GM19238 (cell line): Measurements from ENCODE around the gene KLLN.
"Not testable (repeated sequence)": the region's sequence is repeated elsewhere in the genome, so short reads cannot be mapped to it uniquely, and the experiment has no call there.

Source experiments
- DNase-seq: peaks from one replicate; pipeline ENCODE4 v3.0.0; 2011; ENCODE audit warnings: low spot score; ENCODE audit not compliant: insufficient read length

The KLLN gene, protein sequence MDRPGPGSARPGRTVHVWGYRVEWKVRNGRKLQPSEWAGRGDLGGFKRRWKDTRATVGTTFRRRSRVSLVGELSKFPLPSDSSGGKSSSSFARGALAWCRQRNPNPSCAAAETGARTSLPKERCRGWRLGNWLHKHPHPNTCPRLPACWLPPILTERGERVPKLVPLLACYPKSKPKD

DNA sequence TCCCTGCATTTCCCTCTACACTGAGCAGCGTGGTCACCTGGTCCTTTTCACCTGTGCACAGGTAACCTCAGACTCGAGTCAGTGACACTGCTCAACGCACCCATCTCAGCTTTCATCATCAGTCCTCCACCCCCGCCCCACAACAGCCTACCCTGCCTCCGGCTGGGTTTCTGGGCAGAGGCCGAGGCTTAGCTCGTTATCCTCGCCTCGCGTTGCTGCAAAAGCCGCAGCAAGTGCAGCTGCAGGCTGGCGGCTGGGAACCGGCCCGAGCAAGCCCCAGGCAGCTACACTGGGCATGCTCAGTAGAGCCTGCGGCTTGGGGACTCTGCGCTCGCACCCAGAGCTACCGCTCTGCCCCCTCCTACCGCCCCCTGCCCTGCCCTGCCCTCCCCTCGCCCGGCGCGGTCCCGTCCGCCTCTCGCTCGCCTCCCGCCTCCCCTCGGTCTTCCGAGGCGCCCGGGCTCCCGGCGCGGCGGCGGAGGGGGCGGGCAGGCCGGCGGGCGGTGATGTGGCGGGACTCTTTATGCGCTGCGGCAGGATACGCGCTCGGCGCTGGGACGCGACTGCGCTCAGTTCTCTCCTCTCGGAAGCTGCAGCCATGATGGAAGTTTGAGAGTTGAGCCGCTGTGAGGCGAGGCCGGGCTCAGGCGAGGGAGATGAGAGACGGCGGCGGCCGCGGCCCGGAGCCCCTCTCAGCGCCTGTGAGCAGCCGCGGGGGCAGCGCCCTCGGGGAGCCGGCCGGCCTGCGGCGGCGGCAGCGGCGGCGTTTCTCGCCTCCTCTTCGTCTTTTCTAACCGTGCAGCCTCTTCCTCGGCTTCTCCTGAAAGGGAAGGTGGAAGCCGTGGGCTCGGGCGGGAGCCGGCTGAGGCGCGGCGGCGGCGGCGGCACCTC is at the start of gene KLLN, which contains the start of gene PTEN:
Gene KLLN, minus strand, starts transcription at position 481 of the 891 bp plus-strand sequence. CDS start 1,046 bp downstream, outside the sequence.
Gene PTEN, plus strand, starts transcription at position 573 of the 891 bp plus-strand sequence. CDS start 845 bp downstream, outside the sequence.
- peak; percentile 66 for DNase-seq

DNA sequence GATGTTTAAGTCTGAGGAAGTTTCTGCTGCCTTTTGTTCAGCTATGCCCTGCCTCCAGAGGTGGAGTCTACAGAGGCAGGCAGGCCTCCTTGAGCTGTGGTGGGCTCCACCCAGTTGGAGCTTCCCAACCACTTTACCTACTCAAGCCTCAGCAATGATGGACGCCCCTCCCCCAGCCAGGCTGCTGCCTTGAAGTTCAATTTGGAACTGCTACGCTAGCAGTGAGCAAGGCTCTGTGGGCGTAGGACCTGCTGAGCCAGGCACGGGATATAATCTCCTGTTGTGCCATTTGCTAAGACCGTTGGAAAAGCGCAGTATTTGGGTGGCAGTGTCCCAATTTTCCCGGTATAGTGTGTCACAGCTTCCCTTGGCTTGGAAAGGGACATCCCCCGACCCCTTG is 40.1 kb upstream of the KLLN start:
- not testable (repeated sequence) for DNase-seq

DNA sequence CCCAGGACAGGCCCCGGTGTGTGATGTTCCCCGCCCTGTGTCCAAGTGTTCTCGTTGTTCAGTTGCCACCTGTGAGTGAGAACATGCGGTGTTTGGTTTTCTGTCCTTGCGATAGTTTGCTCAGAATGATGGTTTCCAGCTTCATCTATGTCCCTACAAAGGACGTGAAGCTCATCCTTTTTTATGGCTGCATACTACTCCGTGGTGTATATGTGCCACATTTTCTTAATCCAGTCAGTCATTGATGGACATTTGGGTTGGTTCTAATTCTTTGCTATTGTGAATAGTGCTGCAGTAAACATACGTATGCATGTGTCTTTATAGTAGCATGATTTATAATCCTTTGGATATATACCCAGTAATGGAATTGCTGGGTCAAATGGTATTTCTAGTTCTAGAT is 34.6 kb upstream of the KLLN start:
- not testable (repeated sequence) for DNase-seq

DNA sequence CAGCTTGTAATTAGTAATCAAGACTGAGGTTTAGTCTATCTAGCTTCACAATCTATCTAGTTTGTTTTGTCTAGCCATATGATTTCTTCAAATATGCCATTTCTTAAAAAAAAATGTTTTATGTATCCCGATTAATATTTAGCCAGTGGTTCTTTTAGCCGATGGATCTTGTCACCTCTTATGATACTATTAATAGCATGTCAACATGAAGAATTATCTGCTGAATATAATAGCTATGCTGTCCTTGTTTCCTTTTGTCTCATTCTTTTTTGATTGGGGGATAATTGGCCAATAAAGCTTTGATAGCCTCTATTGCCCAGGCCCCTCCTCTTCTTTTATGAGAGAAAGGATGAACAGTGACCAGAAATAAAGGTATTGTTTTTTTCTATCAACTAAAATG is 32.9 kb upstream of the KLLN start:
- DNase-seq = no peak

DNA sequence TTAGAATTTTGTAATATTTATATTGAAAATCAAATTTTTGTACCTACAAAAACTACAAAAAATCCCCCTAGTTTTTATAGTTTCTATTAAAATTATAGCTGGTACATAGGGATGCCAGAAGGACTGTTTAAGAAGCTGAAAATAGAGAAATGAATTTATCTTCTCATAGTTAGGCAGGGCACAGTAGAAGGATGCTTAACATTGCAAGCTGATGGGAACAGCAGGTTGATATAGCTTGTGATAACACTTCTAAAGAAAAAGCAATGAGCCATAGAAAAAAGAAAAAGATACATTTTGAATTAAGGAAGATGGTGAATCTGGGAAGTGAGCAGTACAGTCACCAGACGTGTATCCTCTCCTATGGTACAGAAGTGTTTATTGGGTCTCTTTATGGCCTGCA is 32.1 kb upstream of the KLLN start:
- no peak for DNase-seq

DNA sequence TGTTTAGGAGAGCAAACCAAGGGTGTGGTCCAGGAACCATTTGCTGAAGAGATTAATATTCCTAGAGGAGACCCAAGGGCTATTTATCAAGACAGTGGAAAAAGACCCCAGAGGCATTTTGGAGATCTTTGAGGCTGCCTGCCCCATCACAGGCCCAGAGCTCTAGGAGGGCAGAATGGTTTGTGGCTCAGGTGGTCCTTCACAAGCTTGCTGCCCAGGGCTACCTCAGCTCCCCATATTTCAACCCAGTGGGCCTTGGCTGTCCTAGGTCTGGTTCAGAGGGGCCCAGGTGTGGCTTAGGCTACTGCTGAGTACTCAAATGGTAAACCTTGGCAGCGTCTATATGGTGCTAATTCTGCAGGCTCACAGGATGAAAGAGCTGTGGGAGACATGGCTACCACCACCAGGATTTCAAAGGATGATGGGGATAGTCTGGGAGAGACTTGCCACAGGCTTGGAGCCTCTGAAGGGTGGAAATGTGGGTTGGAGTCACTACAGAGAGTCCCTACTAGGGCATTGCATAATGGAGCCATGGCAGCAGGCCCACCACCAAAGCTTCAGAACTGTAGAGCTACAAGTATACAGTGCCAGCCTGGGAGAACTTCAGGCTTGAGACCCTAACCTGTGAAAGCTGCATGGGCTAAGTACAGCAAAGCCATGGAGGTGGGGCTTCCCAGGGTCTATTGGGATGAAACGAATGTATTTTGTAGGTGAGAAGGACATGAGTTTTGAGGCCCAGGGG is 24.4 kb upstream of the KLLN start:
- DNase-seq = no peak

DNA sequence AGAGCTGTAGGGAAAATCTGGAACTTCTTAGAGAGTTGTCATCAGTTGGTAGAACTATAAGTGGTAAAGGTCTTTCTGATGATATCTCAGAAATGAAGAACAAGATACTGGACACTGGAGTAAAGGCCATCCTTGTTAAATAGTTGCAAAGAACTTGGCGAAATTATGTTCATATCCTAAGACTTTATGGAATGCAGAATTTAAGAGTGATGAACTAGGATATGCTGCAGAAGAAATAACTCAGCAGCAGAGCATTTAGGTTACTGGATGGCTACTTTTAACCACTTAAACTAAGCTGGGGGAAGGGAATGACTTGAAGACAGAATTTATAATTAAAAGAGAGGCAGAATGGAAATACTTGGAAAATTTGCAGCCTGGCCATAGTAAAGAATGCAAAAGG is 23.8 kb upstream of the KLLN start:
- no peak for DNase-seq

DNA sequence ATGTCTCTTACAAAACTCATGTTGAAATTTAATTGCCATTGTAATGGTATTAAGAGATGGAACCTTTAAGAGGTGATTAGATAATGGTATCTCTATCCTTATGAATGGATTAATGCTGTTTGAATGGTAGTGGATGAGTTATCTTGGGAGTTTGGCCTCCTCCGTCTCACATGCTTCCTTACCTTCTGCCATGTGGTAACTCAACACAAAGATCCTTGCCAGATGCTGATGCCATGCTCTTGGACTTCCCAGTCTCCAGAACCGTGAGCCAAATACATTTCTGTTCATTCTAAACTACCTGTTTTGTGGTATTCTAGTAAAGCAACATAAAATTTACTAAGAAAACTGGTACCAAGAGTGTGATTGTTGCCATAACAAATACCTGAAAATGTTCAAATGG is 23.3 kb upstream of the KLLN start:
- DNase-seq = no peak

DNA sequence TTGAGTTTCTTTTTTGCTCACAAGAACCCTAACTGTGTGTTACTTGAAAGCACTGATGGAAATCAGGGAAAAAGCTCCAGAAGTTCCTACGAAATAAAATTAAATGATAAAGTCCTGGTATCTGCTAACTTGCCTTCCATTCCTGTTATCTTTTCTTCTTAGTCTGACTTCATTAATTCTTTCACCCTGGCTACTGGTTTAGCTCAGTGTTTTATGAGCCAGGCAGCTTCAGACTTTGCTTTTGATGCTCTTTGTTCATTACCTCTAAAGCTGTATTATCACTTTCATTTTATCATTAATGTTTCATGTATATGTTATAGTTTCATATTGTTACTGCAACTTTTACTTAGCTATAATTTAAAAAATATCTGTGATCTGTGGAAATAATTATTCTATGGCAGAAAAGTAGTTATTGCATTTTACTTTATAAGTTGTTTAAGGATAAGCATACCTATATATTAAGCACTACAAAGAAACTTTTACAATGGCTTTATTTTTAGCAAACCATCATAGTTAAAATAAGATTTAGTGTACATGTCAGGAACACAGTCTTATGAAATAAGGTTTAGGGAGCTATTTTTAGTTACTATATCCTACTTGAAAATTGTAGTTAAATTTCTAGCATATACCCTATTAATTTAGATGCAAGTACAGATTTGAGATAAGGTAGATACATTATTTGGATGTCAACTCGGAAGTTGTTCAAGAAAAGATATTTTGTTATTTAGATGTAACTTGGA is 19.4 kb upstream of the KLLN start:
- no peak for DNase-seq

DNA sequence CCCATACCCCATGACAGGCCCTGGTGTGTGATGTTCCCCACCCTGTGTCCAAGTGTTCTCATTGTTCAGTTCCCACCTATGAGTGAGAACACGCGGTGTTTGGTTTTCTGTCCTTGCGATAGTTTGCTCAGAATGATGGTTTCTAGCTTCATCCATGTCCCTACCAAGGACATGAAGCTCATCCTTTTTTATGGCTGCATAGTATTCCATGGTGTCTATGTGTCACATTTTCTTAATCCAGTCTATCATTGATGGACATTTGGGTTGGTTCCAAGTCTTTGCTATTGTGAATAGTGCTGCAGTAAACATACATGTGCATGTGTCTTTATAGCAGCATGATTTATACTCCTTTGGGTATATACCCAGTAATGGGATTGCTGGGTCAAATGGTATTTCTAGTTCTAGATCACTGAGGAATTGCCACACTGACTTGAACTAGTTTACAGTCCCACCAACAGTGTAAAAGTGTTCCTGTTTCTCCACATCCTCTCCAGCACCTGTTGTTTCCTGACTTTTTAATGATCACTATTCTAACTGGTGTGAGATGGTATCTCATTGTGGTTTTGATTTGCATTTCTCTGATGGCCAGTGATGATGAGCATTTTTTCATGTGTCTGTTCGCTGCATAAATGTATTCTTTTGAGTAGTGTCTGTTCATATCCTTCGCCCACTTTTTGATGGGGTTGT is 18.2 kb upstream of the KLLN start:
- not testable (repeated sequence) for DNase-seq

DNA sequence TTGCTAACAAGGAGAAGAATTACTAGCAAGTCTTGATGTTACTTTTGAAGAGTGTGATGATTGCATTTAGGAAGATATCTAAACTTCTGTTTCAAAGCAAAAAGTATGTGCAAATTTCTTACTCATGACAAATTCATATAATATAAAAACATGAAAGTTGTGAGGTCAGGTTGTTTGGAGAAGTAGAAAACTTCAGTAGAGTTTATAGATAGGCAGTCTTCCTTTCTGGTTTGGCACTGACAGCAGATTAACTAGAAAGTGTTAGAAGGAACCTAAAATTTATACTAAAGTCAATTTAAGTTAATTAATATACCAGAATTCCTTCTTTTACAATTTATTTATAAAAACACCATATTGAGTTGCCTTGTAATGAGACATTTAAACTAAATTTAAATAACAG is 17.0 kb upstream of the KLLN start:
- DNase-seq = no peak

DNA sequence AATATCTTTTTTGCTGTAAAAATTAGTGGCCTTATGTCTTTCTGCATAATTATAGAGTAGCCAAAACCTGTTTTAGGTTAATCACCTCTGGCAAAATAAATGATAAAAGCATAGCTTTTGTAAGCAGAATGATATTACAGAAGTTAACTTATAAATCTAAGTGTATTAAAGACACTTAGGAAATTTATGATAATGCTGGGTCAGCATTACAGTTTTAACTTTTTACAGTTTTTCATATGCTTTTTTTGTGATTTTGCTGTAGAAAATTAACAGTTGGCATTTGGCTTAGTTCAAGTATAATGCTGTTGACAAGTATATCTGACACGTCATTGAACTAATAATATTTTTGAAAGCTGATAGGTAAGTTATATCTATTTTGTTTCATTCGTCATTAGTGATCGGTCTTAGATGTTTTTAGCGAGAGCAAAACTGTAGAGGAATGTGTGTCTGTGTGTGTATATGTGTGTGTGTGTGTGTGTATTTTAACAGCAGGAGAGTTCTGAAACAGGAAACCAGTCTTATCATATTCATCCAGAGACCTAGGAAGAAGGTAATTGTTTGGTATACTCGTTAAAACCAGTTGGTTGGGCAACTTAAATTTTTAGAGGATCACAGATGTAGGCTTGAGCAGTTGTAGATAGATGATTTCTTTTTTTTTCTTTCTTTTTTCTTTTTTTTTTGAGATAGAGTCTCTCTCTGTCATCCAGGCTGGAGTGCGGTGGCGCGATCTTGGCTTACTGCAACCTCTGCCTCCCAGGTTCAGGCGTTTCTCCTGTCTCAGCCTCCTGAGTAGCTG is 15.5 kb upstream of the KLLN start:
- DNase-seq = no peak

DNA sequence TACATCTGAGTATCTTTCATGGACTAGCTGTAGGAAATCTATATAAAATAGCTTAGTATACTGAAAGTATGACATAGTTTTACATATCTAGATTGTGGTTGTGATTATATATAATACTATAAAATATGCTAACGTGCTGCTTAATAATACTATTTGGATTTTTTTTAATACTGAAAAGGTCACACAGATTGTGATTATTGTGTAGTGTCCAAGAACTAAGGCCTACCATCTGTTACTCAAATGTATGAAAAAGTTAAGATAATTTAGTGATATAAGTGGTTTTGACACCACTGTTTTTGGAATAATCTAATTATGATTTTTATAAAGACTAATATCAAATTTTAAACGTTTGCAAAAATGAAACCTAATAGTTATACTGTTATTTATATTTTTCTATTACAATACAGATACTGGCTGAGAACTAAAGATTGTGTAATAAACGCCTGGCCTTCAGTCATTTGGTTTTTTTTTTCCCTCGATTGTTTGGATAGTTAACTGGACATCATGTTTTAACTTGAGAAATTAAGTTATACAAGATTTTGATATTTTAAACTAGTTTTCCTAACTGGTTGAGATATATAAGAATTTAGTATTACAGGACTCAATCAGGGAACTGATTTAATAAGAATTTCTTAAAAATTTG is 12.7 kb upstream of the KLLN start:
- no peak for DNase-seq

DNA sequence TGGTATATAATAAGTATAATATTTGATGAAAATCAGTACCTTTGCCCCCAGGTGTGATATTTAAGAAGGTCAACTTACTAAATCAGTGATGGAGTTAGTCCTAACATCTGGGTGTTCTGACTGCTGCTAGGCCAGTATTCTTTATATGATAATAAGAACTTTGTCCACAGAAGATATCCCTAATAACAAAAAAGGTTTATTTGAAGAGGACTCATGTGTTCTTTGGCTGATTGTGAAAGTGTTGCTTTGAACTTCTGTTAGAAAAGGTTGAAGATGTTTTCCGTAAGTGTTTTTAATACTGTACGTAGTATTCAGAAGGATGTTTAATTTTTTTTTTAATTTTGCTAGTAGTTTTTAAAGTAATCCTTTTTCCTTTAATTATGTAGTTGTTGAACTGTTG is 10.3 kb upstream of the KLLN start:
- DNase-seq = no peak

DNA sequence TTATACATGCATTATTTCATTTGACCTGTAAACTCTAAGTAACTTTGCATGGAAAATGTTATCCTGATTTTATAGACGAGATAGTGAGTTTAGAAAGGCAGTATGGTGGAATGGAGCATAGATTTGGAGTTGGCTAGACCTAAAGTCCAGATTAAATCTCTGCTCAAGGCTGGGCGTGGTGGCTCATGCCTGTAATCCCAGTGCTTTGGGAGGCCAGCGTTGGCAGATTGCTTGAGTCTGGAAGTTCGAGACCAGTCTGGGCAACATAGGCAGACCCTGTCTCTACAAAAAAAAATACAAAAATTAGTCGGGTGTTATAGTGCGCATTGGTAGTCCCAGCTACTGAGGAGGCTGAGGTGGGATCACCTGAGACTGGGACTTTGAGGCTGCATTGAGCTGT is 9.5 kb upstream of the KLLN start:
- DNase-seq = no peak

DNA sequence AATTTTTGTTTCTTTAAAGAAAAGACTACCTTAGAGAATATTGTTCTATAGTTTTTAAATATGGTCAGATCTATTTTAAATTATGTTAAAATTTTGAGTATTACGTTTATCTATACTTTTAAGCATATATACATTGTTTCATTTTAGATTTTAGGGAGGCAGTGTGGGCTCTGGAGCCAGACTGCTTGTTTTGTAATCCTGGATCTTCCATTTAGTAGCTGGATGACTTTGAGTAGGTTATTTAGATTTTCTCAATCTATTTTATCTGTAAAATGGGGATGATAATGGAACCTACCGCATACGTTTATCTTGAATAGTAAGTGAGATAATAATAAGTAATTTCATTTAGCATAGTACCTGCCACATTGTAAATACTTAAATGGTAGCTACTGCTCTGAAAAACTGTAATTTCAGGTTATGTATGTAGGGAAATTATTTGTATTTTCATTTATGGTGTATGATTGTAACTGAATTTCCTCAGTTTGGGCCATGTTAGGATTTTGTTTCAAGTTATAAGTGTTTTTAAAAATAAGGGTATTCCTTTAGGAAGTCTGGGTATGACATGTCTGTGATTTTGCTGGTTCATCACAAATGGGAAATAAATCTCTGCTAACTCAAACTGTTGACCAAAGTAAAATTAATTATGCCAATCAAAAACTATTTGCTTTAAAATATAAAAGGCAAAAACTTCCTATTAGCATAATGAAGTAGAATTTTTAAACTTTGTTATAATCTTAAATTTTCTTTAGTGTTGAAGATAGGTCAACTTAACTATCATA is 6.6 kb upstream of the KLLN start:
- no peak for DNase-seq

DNA sequence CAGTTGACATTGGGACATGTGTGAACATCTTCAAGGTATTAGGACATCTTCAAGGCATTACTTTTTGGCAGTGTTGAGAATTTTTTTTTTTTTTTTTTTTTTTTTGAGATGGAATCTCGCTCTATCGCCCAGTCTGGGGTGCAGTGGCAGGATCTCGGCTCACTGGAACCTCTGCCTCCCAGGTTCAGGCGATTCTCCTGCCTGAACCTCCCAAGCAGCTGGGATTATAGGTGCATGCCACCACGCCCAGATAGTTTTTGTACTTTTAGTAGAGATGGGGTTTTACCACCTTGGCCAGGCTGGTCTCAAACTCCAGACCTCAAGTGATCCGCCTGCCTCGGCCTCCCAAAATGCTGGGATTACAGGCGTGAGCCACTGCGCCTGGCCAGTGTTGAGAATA is 5.8 kb upstream of the KLLN start:
- DNase-seq = not testable (repeated sequence)

DNA sequence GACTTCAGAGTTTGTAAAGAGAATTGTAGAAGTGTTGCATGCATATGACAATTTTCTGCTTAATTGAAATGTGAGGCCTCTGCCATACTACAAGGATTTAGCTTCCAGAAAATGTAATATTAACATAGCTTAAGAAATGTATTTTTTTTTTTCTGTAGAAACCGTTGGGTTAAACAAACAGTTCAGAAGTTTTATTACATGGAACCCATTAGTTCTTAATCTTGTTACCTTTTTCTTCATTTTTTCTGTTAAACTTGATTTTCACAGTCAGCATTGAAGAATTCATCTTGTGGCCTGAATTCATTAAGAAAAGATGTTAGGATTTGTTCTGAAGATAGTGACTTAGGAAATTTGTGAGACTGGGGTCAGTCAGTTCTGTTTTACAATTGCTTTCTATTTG is 4.9 kb upstream of the KLLN start:
- no peak for DNase-seq

DNA sequence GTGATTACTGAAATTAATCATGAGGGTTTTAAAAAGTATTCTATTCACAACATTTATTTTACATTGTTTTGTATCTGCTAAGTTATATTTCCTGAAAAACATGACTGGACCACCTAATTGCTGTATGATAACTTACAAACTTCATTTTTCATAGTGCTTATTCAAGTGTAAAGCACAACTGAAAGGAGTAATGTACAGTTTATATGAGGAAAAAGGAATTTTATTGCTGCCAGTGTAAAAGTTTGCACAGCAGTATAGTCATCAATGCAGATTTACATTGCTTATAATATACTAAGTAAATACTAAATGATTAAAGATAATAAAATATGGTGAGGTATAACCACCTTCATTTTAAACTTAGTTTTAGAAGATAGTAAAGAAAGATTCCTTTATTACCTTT is 4.1 kb upstream of the KLLN start:
- no peak for DNase-seq
